WI38 (cell line): Measurements from ENCODE around the gene ZNF831.

Experiments used
- H3K4me3 ChIP-seq: 2 replicates; pipeline ENCODE4 v1.5.1; 2011; ENCODE audit warnings: low read depth, mild to moderate bottlenecking, control low read depth, low read length
- CTCF ChIP-seq: IDR thresholded peaks from 2 replicates; pipeline ENCODE4 v1.5.1; 2012; ENCODE audit warnings: low read depth, mild to moderate bottlenecking, control low read depth, low read length

The ZNF831 gene

GRCh38 chr20:59205044-59205443 is 41.4 kb downstream of the ZNF831 start:
- no peak overlapping the region for H3K4me3 ChIP-seq
- no peak for TF ChIP-seq CTCF

GRCh38 chr20:59207235-59207634 is 43.6 kb downstream of the ZNF831 start:
- H3K4me3 ChIP-seq = no peak overlapping the region
- TF ChIP-seq CTCF = no peak

- no peak for TF ChIP-seq CTCF
Measured at GRCh38 chr20:59207742-59208357, 44.2 kb downstream of the ZNF831 start.

GRCh38 chr20:59210186-59210585 is 46.6 kb downstream of the ZNF831 start:
- TF ChIP-seq CTCF = no peak
- H3K4me3 ChIP-seq = no peak overlapping the region

More at GRCh38 chr20:59207742-59208357, 44.2 kb downstream of the ZNF831 start:
- H3K4me3 ChIP-seq = no peak overlapping the region

GRCh38 chr20:59211208-59211765 is 47.7 kb downstream of the ZNF831 start:
- no peak overlapping the region for H3K4me3 ChIP-seq
- TF ChIP-seq CTCF = no peak

GRCh38 chr20:59214073-59214472 is 50.5 kb downstream of the ZNF831 start:
- no peak overlapping the region for H3K4me3 ChIP-seq
- no peak for TF ChIP-seq CTCF

- no peak overlapping the region for H3K4me3 ChIP-seq
- TF ChIP-seq CTCF = no peak
Measured at GRCh38 chr20:59214606-59215547, 51.3 kb downstream of the ZNF831 start.
